ENCODE results near the gene CTNNBL1.

DNA sequence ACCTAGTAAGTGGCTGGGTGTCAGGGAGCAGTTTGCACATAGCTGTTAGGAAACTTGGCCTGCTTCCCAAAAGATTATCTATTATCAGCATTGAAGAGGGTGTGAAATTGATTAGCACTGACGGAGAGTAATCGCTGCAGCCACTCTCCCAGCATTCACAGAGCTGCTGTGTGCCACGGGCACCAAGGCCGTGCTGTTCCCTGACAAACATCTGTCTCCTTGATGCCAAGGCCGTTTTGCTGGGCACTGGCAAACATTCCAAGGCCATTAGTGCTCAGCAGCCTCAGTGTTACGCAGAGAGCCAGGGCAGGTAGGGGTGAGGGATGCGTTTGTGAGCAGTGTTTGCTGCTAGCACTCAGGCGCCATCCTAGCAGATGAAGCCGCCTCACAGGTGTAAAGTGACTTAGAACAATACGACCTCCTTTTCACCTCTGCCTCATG is 151.4 kb downstream of the CTNNBL1 start:
- TF ChIP-seq GATA2 (IDR thresholded peaks at IDR 0.05; ENCODE audit: low read depth, low read length), result no peak
- no peak for TF ChIP-seq GATA3 (IDR thresholded peaks at IDR 0.05; ENCODE audit: low read depth, low read length)
